CD4-positive, alpha-beta T cell treated with Interleukin-6 at 100 ng/mL for 8 hours (primary cell): ENCODE measurements around the gene NSUN5.
"Not testable (repeated sequence)": the region's sequence is repeated elsewhere in the genome, so short reads cannot be mapped to it uniquely, and the experiment has no call there.

ENCODE experiments used
- DNase-seq: peaks from one replicate; pipeline ENCODE4 v3.0.0-alpha.2; 2020; ENCODE audit warnings: mixed read lengths, low spot score

NSUN5 gene

GRCh38 chr7:73267813-73268212 lies 40.8 kb downstream of the NSUN5 start:
- not testable (repeated sequence) for DNase-seq

- not testable (repeated sequence) for DNase-seq
Measured at GRCh38 chr7:73266719-73267368, 41.8 kb downstream of the NSUN5 start.

- DNase-seq: not testable (repeated sequence)
Measured at GRCh38 chr7:73262416-73262815, 46.2 kb downstream of the NSUN5 start.
